ENCODE measurements around the gene TBRG1.

GRCh38 chr11:124676386-124676785, 53.7 kb downstream of the TBRG1 start:
- TF ChIP-seq CTCF (IDR thresholded peaks at IDR 0.05; ENCODE audit: low read length) (no peak), EZH2 (IDR thresholded peaks at IDR 0.05; ENCODE audit: borderline replicate concordance, low read length) (no peak)
